CD4-positive, alpha-beta T cell treated with Interleukin-17A for 4 hours (primary cell): Measurements from ENCODE around the gene TFAP2E.
A peak's percentile ranks its signal among the peaks of the same experiment; 100 is the strongest.
"Not testable (repeated sequence)": the region's sequence is repeated elsewhere in the genome, so short reads cannot be mapped to it uniquely, and the experiment has no call there.

ENCODE experiments used
- DNase-seq: peaks from one replicate; pipeline ENCODE4 v3.0.0-alpha.2; 2020; ENCODE audit warnings: mixed read lengths

Gene TFAP2E

GRCh38 chr1:35574655-35575415 is 1.7 kb downstream of the TFAP2E start:
- DNase-seq, result no peak

- DNase-seq, result no peak
These were observed 2.4 kb downstream of the TFAP2E start for GRCh38 chr1:35575416-35575958.

GRCh38 chr1:35576061-35576765 is 3.1 kb downstream of the TFAP2E start:
- DNase-seq, result no peak

- not testable (repeated sequence) for DNase-seq
These were observed 3.6 kb downstream of the TFAP2E start for GRCh38 chr1:35576766-35577070.

GRCh38 chr1:35577071-35577998 is 4.2 kb downstream of the TFAP2E start:
- DNase-seq, result peak; percentile 74

GRCh38 chr1:35580949-35581388 is 7.9 kb downstream of the TFAP2E start:
- DNase-seq, result no peak

- DNase-seq, result not testable (repeated sequence)
These were observed 8.5 kb downstream of the TFAP2E start for GRCh38 chr1:35581621-35582020.

- DNase-seq, result no peak
These were observed 12.2 kb downstream of the TFAP2E start for GRCh38 chr1:35585281-35585680.

GRCh38 chr1:35585805-35586204 is 12.7 kb downstream of the TFAP2E start:
- DNase-seq, result not testable (repeated sequence)

GRCh38 chr1:35586808-35587207 is 13.7 kb downstream of the TFAP2E start:
- DNase-seq, result no peak

GRCh38 chr1:35587736-35588135 is 14.6 kb downstream of the TFAP2E start:
- DNase-seq, result no peak

GRCh38 chr1:35588197-35588910 is 15.2 kb downstream of the TFAP2E start:
- no peak for DNase-seq

GRCh38 chr1:35589516-35590427 is 16.7 kb downstream of the TFAP2E start:
- DNase-seq, result no peak

GRCh38 chr1:35590476-35591040 is 17.4 kb downstream of the TFAP2E start:
- no peak for DNase-seq

GRCh38 chr1:35591211-35591610 is 18.1 kb downstream of the TFAP2E start:
- DNase-seq, result no peak

- no peak for DNase-seq
These were observed 20.1 kb downstream of the TFAP2E start for GRCh38 chr1:35592991-35593769.

GRCh38 chr1:35594005-35594760 is 21.1 kb downstream of the TFAP2E start:
- no peak for DNase-seq

GRCh38 chr1:35595684-35596083 is 22.6 kb downstream of the TFAP2E start:
- no peak for DNase-seq

- DNase-seq, result no peak
These were observed 24.8 kb downstream of the TFAP2E start for GRCh38 chr1:35597870-35598269.
